Measurements from ENCODE around the gene PIP4K2A.

The PIP4K2A gene

DNA sequence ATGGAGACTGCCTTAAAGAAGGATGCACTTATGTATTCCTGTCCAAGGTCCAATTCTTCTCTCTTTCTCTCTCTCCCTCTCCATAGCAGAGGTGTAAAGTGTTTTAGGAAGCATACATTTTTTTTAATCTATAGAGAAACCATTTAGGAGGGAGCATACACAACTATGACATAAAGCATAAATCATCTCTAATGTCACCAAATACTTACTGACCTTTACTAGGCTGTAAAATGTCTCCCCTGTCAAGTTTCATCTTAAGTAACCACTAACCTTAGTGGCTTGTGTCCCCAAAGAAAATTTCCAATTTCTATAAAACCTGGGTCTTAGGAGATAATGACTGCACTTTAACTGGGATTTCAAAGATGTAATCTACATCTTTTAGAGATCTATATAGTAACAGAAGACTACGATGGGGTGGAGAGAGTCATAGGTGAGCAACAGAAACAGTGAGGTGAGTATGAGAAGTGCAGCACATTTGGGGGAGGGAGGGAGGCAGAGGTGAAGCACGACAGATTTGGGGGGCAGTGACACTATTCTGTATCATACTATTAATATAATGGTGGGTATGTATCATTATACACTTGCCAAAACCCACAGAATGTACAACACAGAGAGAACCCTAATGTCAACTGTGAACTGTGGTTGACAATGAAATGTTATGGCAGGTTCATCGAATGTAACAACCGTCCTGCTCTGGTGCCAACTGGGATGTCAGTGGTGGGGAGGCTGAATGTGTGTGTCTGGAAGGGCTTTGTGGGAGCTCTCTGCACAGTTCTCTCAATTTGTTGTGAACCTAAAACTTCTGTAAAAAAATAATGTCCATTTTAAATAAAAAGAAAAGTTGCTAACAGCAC, 79.5 kb downstream of the PIP4K2A start:
- DNase-seq, result no peak

- DNase-seq, result no peak
Observed at GRCh38 chr10:22634093-22634492, 80.3 kb downstream of the PIP4K2A start.

GRCh38 chr10:22633528-22633927, 80.8 kb downstream of the PIP4K2A start:
- DNase-seq, result no peak

DNA sequence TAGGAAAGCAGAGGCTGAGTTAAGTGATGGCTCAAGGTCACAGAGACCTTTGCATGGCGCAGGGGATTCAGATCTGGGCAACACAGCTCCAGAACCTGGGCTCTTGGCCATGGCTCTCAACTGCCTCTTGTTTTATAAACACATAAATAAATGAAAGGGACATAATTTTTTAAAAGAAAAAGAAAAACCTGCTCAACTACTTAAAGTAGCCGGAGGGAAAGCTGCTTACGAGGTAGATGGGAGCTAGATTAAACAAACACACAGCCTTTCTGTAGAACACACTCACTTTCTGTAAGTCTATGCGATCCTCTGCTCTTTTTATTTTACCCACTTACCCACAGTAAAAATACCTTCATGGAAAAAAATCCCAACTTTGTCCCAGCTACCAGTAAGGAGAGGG, 81.3 kb downstream of the PIP4K2A start:
- DNase-seq, result no peak

DNA sequence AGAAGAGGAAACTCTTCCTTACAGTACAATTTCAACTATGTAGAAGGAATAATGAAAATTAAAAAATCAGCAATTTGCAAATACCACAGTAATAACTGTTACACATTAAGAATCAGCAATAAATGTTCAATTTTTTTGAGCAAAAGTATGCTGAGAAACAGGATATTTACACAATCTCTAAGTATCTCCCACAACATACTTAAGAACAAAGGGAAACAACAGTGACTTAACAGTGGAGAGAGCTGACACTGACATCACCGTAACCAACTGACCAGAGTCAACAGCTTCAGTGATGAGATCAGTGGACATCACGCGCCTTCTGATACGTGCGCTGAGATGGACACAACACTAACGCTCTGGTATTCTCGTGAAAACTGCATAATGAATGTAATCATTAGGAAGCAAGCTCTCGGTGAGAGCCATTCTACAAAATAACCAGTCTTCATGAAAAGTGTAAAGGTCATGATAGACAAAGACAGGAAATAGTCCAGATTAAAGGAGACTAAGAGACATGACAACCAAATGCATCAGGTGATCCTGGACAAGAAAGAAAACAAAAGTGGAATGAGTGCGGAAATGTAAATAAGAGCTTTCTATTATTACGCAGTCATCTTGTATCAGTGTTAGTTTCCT, 82.6 kb downstream of the PIP4K2A start:
- no peak for DNase-seq

GRCh38 chr10:22631185-22631584, 83.2 kb downstream of the PIP4K2A start:
- DNase-seq, result no peak

- DNase-seq, result peak; percentile 75
Observed at GRCh38 chr10:22630234-22631174, 83.9 kb downstream of the PIP4K2A start.

- no peak for DNase-seq
Observed at GRCh38 chr10:22629852-22630233, 84.5 kb downstream of the PIP4K2A start.

DNA sequence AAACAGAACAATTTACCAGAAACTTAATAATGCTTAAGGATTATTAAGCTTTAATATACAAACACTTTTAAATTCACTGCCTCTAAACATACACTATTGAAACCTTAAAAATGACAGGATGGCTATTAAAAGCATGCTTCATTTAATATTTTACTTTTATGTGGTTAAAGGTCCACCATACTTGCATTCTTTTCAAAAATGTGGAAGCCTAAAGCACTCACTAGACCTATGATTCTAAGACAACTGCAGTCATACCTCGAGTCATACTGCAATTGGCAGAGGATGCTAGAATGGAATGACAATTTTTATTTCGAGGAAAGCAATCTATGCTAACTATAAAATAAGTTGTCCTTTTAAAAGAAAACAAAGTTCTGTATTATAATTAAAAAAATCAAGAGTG, 85.3 kb downstream of the PIP4K2A start:
- DNase-seq, result no peak

- no peak for DNase-seq
Observed at GRCh38 chr10:22628309-22628708, 86.1 kb downstream of the PIP4K2A start.

DNA sequence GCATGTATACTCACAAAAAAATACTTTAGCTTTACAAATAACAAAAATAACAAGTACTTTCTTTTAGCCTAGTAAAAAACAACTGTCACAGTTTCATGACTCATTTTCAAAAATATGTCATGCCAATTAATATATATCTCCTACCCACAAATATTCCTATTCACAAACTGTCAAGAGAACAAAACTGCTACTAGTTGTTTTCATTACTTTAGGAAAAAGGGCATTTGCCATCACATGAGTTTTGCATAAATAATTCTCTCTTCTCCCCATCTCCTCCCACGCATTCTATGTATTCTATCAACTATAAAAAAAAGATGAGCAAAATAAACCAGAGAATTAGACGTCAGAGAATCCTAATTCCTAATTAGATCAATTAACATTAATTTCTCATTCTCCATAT, 87.6 kb downstream of the PIP4K2A start:
- no peak for DNase-seq

GRCh38 chr10:22625516-22626290, 88.7 kb downstream of the PIP4K2A start:
- DNase-seq, result no peak

- no peak for DNase-seq
Observed at GRCh38 chr10:22624287-22624738, 90.1 kb downstream of the PIP4K2A start.

- peak; percentile 47 for DNase-seq
Observed at GRCh38 chr10:22623633-22624253, 90.6 kb downstream of the PIP4K2A start.

DNA sequence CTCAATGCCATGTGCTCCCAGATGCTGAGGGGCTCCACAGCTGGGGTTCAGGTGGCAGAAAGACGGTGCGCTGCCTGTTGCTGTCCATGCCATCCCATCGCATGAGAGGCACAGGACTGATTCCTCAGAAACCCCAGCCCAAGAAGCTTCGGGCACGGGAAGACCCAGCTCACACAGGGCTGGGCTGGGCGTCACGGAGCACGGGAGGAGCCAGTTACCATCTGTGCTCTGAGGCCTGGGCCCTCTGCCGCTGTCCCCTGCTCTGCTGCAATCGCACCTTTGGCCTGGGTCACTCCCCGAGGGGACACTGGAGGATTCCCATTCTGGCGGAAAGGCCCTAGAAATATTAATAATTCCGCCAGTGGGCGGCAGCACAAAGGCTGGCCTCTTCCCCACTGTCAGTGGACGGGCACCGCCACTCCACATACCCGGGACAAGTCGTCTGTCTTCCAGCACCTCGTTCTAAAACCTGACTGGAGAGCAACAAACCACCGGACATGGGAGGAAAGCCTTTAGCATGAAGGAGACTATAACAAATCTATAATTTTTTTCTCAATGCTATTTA, 92.1 kb downstream of the PIP4K2A start:
- no peak for DNase-seq

DNA sequence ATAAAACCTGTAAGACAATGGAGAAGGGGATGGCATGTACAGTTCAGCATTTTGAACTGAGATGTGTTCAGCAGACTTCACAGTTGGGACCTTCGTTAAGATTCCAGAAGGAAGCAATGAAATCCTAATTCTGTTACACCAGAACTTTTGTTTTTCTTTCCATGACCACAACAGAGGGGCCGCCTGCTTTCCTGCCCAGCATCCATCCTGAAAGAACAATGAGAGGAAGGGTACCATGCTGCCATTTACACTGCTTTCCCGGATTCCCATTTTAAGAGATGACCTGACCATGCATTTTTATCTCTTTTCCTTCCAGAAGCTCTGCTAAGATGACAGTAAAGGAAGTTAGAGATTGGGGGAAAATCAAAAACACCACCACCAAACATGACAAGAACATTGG, 92.7 kb downstream of the PIP4K2A start:
- DNase-seq, result no peak

GRCh38 chr10:22620929-22621328, 93.4 kb downstream of the PIP4K2A start:
- no peak for DNase-seq

DNA sequence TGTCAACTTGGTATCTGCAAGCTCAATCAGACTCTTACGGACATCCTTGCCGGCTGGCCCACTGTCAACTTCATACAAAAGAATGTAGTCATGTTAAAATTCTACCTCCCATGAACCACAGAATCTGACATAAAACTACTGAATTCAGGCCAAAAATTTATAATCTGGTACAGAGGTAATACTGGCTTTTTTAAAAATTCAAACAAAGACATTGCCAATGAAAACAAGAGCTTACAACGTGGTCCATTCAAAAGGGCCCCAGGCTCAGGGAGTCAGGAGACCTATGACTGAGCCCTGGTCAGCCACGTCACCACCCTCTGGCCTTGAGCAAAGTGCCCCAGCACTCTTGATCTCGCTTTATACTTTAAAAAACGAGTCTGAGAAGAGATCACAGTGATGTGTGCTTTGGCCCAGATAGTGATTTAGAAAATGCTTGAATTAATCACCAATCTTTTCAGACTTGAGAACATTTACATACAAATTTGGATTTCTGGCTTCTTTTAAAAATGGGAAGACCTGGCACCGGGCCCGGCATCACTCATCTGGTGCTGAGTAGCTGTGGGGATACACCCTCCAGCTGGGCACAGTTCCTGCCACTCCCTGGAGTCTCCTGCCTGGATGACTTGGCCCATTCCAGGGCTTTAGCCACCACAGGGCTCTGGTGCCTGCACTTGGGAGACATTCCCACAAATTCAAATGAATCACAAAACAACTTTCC, 94.1 kb downstream of the PIP4K2A start:
- DNase-seq, result no peak

DNA sequence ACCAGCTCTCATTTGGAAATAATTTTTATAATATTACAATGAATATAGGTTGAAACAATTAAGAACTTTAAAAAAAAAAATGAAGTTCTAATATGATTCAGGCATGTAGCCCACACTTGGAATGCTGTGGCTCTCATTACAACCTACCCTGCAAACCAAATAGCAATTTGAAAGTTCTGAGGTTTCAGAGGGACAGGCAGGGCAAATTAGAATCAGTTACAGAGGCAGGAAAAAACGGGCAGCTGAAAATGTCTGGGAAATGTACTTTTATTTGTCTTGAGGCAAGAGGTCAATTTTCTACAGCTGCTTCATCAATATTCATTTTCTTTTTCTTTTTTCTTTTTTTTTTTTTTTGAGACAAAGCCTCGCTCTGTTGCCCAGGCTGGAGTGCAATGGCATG, 95.3 kb downstream of the PIP4K2A start:
- no peak for DNase-seq

- peak; percentile 31 for DNase-seq
Observed at GRCh38 chr10:22618078-22618785, 96.1 kb downstream of the PIP4K2A start.

All from hematopoietic multipotent progenitor cell treated with erythropoietin and hydrocortisone succinate and interleukin-3 and kit ligand, for 4 days (in vitro differentiated cells).